SJCRH30 (cell line): ENCODE measurements around the gene PTPRQ. TPM values are rescaled to one million over a fixed set of nuclear protein-coding genes. Genes with fewer than 3 reads are reported as not detected.

Source experiments
- DNase-seq, 2 experiments: peaks; one replicate each; pipeline ENCODE4 v3.0.0-alpha.2; 2015 to 2020
- H3K27ac ChIP-seq: fragments of 250-450 bp; sonication (Bioruptor Pico); 2 replicates; pipeline ENCODE4 v1.5.1; 2020; ENCODE audit warnings: mild to moderate bottlenecking, moderate library complexity
- H3K27me3 ChIP-seq: fragments of 250-450 bp; sonication (Bioruptor Pico); 2 replicates; pipeline ENCODE4 v1.5.1; 2020; ENCODE audit warnings: mild to moderate bottlenecking, moderate library complexity
- H3K36me3 ChIP-seq: fragments of 250-450 bp; sonication (Bioruptor Pico); 2 replicates; pipeline ENCODE4 v1.5.1; 2020; ENCODE audit warnings: mild to moderate bottlenecking, moderate library complexity
- H3K4me1 ChIP-seq: fragments of 250-450 bp; sonication (Bioruptor Pico); 2 replicates; pipeline ENCODE4 v1.5.1; 2020; ENCODE audit warnings: mild to moderate bottlenecking, moderate library complexity
- H3K4me3 ChIP-seq: fragments of 250-450 bp; sonication (Bioruptor Pico); 2 replicates; pipeline ENCODE4 v1.5.1; 2020; ENCODE audit warnings: mild to moderate bottlenecking, moderate library complexity
- H3K9me3 ChIP-seq: fragments of 250-450 bp; sonication (Bioruptor Pico); replicated peaks from 2 replicates; pipeline ENCODE4 v1.5.1; 2020; ENCODE audit warnings: mild to moderate bottlenecking, moderate library complexity
- total RNA-seq: library from RNA; depleted of rRNA; stranded (reverse); fragments of >200 nt; shearing (Covaris generic); gene quantifications from 2 replicates; pipeline ENCODE4 v1.2.3, GENCODE V29; 2014; rRNA removed

PTPRQ gene, protein sequence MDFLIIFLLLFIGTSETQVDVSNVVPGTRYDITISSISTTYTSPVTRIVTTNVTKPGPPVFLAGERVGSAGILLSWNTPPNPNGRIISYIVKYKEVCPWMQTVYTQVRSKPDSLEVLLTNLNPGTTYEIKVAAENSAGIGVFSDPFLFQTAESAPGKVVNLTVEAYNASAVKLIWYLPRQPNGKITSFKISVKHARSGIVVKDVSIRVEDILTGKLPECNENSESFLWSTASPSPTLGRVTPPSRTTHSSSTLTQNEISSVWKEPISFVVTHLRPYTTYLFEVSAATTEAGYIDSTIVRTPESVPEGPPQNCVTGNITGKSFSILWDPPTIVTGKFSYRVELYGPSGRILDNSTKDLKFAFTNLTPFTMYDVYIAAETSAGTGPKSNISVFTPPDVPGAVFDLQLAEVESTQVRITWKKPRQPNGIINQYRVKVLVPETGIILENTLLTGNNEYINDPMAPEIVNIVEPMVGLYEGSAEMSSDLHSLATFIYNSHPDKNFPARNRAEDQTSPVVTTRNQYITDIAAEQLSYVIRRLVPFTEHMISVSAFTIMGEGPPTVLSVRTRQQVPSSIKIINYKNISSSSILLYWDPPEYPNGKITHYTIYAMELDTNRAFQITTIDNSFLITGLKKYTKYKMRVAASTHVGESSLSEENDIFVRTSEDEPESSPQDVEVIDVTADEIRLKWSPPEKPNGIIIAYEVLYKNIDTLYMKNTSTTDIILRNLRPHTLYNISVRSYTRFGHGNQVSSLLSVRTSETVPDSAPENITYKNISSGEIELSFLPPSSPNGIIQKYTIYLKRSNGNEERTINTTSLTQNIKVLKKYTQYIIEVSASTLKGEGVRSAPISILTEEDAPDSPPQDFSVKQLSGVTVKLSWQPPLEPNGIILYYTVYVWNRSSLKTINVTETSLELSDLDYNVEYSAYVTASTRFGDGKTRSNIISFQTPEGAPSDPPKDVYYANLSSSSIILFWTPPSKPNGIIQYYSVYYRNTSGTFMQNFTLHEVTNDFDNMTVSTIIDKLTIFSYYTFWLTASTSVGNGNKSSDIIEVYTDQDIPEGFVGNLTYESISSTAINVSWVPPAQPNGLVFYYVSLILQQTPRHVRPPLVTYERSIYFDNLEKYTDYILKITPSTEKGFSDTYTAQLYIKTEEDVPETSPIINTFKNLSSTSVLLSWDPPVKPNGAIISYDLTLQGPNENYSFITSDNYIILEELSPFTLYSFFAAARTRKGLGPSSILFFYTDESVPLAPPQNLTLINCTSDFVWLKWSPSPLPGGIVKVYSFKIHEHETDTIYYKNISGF (N-terminal part only)
- total RNA-seq, result 6.6 and 7.4 TPM in 2 replicates

DNA sequence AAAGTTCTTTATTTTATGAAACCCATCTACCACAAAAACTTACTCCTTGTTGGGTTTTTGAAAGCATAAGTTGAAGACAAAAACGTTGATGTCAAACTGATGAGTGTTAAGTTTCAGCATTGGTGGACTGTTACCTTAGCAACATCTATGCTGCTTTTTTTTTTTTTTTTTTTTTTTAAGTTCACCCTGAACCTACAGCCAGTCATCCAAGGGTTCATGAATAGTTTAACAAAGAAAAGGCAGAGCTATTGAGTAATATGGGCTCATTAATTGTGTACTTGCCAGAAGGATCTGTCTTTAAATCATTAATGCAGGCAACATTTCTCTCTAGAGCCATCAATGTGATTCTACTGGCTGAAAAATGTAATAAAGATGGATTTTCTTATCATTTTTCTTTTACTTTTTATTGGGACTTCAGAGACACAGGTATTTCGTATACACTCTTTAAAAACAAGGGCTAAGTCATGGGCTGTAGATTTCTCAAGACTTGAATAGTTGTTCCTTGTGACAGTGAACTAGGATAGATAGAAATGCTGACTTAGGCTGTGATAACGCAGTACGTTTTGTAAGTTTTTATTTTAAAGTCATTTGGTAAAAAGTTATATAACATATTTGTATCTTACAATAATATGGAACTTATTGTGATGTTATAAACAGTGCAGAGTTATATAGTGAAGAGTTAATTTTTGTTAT lies at the start of gene PTPRQ:
Gene PTPRQ (plus strand): TSS at position 262 of the 693 bp plus-strand sequence. CDS start 111 bp downstream, at position 373.
- no peak for DNase-seq
- Histone ChIP-seq H3K27me3 (no peaks in the 10 kb centered on the region), H3K4me3 (no peak within 1 kb of the TSS), H3K4me1 (peaks cover 6% of the 10 kb centered on the region), H3K27ac (no peak within 1 kb of the TSS), H3K9me3 (no peaks in the 10 kb centered on the region), H3K36me3 (no peaks in the 10 kb centered on the region)

DNA sequence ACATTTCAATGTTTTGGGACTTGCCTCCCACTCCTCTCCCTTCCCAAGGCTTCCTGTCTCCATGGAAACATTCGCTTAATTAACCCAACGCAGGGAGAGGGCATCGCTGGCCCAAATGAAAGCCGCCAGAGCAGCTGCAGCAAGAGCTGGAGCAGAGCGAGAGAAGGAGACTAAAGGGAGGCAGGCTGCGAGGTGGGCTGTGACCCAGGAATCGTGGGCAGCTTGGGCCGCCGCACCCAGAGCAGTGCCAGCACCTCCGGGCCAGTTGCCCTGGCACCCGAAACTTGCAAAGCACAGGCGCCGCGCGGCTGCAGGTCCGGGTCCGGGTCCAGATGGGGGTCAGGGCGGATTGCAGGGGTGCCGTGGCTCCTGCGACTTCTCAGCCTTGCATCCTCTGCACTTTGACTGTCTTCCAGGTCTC lies 43.5 kb upstream of the PTPRQ start:
- H3K4me3 ChIP-seq, result no peak overlapping the region
- no peaks in the 10 kb centered on the region for H3K4me1 ChIP-seq
- no peaks in the 10 kb centered on the region for H3K9me3 ChIP-seq
- no peak for DNase-seq
- H3K27ac ChIP-seq, result no peak overlapping the region
- H3K36me3 ChIP-seq, result no peaks in the 10 kb centered on the region
- H3K27me3 ChIP-seq, result no peaks in the 10 kb centered on the region

DNA sequence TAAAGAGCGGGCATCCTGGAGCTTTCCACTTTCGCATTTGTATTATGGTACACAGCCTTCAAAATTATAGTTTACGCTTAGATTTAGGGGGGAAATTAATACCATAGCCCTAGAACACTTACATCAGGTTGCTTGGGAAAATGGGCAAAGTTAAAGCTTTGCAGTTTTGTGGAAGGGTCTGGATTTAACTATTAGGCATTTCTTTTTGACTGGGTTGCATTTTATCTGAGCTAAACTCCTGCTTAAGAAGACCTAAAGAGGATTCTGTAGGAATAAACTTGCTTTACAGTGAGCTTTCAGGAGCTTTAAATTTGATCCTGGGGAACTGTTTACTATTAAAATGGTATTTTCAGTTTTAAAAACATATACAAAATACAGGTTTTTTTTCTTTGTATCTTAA lies 42.8 kb upstream of the PTPRQ start:
- H3K36me3 ChIP-seq, result no peaks in the 10 kb centered on the region
- no peak overlapping the region for H3K4me3 ChIP-seq
- no peaks in the 10 kb centered on the region for H3K27me3 ChIP-seq
- no peaks in the 10 kb centered on the region for H3K4me1 ChIP-seq
- no peak for DNase-seq
- H3K27ac ChIP-seq, result no peak overlapping the region
- H3K9me3 ChIP-seq, result no peaks in the 10 kb centered on the region

DNA sequence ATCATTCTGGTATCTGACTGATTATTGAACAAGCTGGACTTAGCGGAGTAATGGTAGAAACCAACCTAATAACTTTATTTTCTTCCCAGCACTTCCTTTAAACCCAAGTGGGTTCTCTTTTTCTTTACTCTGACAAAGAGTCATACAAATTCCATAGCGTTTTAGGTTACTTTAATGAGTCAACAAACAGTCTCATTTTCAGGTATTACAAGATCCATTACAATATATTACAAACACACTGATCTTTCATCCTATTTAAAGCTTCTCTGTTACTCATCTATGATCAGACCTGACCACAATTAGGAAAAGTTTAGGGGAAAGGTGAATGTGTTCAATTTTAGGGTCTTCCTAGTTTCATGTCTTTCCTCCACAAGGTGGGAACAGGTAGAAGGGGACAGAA lies 39.4 kb upstream of the PTPRQ start:
- no peaks in the 10 kb centered on the region for H3K4me1 ChIP-seq
- no peaks in the 10 kb centered on the region for H3K27me3 ChIP-seq
- DNase-seq, result no peak
- H3K27ac ChIP-seq, result no peak overlapping the region
- H3K36me3 ChIP-seq, result no peaks in the 10 kb centered on the region
- no peak overlapping the region for H3K4me3 ChIP-seq
- H3K9me3 ChIP-seq, result no peaks in the 10 kb centered on the region

DNA sequence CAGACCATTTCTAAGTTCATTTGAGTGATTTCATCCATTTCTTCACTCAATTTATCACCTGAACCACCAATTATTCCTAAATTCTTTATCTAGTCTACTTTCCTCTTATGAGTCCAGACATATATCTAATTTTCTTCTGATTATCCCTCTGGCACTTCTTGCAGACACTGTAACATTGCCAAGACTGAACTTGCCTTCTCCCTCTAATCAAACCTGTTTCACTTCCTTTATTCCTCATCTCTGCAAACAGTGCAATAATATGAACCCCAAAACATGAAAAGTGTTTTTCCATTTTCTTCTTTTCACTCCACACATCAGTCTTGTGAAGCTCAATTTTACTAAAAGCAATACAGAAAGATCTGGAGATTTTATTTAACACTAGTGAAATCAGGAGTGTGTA lies 37.8 kb upstream of the PTPRQ start:
- no peak overlapping the region for H3K4me3 ChIP-seq
- H3K27ac ChIP-seq, result no peak overlapping the region
- DNase-seq, result no peak
- no peaks in the 10 kb centered on the region for H3K9me3 ChIP-seq
- H3K36me3 ChIP-seq, result no peaks in the 10 kb centered on the region
- no peaks in the 10 kb centered on the region for H3K4me1 ChIP-seq
- H3K27me3 ChIP-seq, result no peaks in the 10 kb centered on the region

DNA sequence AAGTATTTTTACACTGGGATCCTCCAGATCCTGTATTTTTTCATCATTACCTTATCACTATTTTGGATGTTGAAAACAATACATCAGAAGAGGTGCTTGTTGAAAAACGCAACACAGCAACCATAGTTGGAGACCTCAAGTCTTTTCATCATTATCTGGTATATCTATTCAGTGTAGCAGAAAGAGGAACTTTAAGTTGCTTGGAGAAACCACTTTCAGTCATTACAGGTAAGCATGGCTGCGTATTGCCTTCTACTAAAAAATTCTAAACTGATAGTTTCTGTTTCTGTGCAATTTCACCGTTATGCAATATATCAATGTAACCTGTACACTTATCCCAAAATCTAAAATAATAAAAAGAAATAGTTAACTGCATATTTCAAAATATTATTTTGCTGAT lies 32.2 kb upstream of the PTPRQ start:
- no peak overlapping the region for H3K27ac ChIP-seq
- no peak for DNase-seq
- no peak overlapping the region for H3K4me3 ChIP-seq
- H3K9me3 ChIP-seq, result no peaks in the 10 kb centered on the region
- peaks cover 11% of the 10 kb centered on the region for H3K4me1 ChIP-seq
- no peaks in the 10 kb centered on the region for H3K36me3 ChIP-seq
- no peaks in the 10 kb centered on the region for H3K27me3 ChIP-seq

DNA sequence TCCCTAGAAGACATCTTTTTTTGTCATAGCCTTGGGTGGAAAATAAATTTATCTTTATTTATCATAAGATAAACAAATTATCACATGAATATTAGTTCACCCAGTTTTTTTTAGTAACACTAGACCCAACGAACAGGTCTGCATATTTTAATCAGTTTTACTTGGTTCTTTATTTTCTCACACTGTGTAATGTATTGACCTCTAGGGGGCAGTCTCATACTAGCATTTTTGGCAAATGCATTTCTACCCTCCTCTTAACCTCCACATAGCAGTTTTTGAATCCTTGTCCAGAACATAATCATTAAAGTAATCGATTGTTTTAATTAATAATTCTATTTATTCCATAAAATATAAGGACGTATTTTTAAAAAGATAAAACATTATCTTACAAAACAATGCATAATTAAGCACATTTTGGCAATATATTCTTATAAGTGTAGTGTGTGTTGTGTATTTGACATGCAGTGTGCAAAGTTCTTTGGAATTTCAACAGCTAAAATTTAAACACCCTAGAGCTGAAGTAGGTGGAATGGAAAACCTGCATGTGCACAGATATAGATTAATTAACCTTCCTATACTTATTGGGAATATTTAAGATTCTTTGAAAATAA lies 31.6 kb upstream of the PTPRQ start:
- Histone ChIP-seq H3K4me3 (no peak overlapping the region), H3K4me1 (peaks cover 11% of the 10 kb centered on the region), H3K36me3 (no peaks in the 10 kb centered on the region), H3K9me3 (no peaks in the 10 kb centered on the region), H3K27me3 (no peaks in the 10 kb centered on the region), H3K27ac (no peak overlapping the region; the same call in 1 of the 2 replicates)
- peak; percentile 20 to 86 for DNase-seq

DNA sequence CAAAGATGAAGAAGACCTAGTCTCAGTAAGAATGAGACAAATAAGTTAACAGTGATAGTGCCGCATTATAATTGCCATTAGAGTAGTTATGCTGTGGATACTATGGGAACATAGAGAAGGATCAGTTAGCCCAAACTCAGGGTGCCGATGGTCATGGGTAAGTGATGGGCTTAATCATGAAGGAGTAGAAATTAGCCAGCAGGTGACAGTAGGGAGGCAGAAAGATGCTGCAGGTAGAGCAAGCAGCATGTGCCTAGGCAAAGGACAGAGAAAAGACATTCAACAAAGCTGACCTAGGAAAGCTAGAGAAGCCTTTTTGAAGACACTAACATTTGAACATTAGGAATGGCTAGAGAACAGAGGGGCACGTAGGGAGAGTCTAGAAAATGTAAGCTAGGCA lies 30.6 kb upstream of the PTPRQ start:
- Histone ChIP-seq H3K4me3 (no peak overlapping the region), H3K9me3 (no peaks in the 10 kb centered on the region), H3K27me3 (no peaks in the 10 kb centered on the region), H3K27ac (no peak overlapping the region), H3K36me3 (no peaks in the 10 kb centered on the region), H3K4me1 (peaks cover 11% of the 10 kb centered on the region)
- DNase-seq, result no peak

DNA sequence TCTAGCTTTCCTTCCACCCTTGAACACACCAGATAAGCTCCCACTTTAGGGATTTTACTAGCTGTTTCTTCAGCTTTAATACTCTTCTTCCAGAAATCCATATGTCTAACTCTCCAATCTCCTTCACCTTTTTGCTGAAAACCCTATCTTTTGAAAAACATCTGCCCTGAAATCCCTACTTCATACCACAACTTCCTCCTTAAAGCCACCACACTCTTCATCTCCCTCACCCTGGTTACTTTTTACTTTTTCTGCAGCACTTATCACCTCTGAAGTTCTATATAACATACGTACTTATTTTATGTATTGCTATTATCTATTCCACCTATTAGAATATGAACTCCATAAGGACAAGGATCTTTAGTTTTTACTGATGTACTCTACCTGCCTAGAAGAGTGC lies 28.6 kb upstream of the PTPRQ start:
- no peak for DNase-seq
- H3K9me3 ChIP-seq, result no peaks in the 10 kb centered on the region

DNA sequence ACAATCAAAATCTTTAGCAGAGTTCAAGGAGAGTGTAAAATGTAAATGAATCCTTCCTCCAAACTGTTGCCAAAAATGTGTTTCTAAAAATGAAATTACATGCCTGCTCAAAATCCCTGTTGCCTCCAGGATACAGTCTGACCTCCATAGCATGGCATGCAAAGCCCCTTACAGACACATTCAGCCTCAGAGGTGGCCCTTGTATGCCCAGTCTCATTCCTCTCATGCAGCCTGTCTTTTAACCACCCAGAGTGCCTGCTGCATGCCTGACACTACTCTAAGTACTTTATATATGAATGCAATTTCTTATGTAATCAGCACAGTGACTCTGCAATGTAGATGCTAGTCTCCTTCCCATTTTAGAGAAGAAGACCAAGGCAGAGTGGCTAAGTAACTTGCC lies 24.4 kb upstream of the PTPRQ start:
- H3K27me3 ChIP-seq, result no peaks in the 10 kb centered on the region
- H3K27ac ChIP-seq, result peak overlapping the region; percentile 9; the same call in 1 of the 2 replicates
- H3K36me3 ChIP-seq, result no peaks in the 10 kb centered on the region
- peaks cover 21% of the 10 kb centered on the region; the same call in 1 of the 2 replicates for H3K4me1 ChIP-seq
- H3K9me3 ChIP-seq, result no peaks in the 10 kb centered on the region
- no peak overlapping the region for H3K4me3 ChIP-seq
- peak; percentile 37 to 46 for DNase-seq

More for the DNA sequence above, 28.6 kb upstream of the PTPRQ start:
- no peak overlapping the region for H3K4me3 ChIP-seq
- H3K36me3 ChIP-seq, result no peaks in the 10 kb centered on the region
- H3K4me1 ChIP-seq, result peaks cover 26% of the 10 kb centered on the region
- H3K27me3 ChIP-seq, result no peaks in the 10 kb centered on the region
- no peak overlapping the region for H3K27ac ChIP-seq

DNA sequence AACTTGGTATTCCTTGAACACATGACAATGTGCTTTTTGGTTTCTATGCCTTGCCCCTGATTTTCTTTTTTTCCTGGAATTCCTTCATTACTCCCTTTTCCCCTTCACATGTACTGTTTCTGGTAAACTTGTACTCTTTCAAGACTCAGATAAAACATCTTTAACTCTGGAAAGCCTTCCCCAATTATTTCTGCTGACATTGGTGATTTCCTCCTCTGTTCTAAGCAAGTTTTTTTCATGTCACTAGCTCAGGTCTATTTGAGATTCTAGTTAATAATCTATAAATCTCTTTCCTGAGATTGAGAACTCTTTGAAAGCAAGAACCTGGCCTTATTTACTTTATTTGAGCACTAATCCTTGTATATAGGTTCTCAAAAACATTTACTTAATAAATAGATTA lies 24.0 kb upstream of the PTPRQ start:
- no peaks in the 10 kb centered on the region for H3K27me3 ChIP-seq
- peaks cover 21% of the 10 kb centered on the region; the same call in 1 of the 2 replicates for H3K4me1 ChIP-seq
- no peaks in the 10 kb centered on the region for H3K36me3 ChIP-seq
- no peaks in the 10 kb centered on the region for H3K9me3 ChIP-seq
- no peak for DNase-seq
- H3K27ac ChIP-seq, result peak overlapping the region; percentile 9; the same call in 1 of the 2 replicates
- no peak overlapping the region for H3K4me3 ChIP-seq

DNA sequence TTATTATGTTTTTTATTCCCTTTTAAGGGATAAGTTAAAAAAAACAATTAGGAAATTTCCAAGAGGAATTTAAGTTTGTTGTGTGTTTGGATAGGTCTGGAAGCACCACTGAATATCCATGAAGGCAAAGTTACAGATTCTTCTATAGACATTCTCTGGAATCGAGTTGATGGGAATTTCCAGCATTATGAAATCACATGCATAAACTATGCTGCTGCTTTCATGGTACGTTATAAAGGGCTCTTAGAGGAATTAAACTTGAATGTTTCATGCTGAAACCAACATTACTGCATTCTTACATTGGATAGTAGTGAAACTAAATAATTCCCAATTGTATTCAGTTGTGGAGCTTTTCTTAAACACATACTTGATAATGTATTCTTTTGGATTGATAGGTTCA lies 21.5 kb upstream of the PTPRQ start:
- peak in 1 of 2 experiments; percentile 24 for DNase-seq
- Histone ChIP-seq H3K36me3 (no peaks in the 10 kb centered on the region), H3K4me3 (no peak overlapping the region), H3K27me3 (no peaks in the 10 kb centered on the region), H3K27ac (peak overlapping the region; percentile 14; the same call in 1 of the 2 replicates), H3K4me1 (peaks cover 21% of the 10 kb centered on the region; the same call in 1 of the 2 replicates), H3K9me3 (no peaks in the 10 kb centered on the region)

DNA sequence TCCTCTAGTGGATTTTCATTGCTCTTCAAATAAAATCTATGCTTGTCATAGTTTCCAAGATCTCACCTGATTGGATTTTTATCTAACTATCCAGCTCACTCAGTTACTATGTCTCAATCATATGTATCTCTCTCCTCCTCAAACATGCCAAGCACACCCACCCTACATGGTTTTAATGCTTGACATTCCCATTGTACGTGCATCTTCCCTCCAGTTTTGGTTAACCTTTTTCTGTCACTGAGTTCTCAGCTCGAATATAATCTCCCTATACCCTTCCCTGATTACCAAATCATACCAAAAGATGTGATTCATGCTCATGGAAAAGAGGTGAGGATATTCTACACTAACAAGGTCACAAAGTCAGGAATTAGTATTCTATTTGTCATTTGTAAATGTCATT lies 12.0 kb upstream of the PTPRQ start:
- Histone ChIP-seq H3K9me3 (no peaks in the 10 kb centered on the region), H3K4me1 (no peaks in the 10 kb centered on the region)
- no peak for DNase-seq

More for the DNA sequence above, 12.0 kb upstream of the PTPRQ start:
- Histone ChIP-seq H3K4me3 (no peak overlapping the region), H3K36me3 (no peaks in the 10 kb centered on the region), H3K27me3 (no peaks in the 10 kb centered on the region), H3K27ac (no peak overlapping the region)
